MM.1S (cell line): ENCODE measurements around the gene HTRA3.

ENCODE experiments used
- DNase-seq: peaks from one replicate; pipeline ENCODE4 v3.0.0-alpha.2; 2015
- H2AFZ ChIP-seq: fragments of 300-600 bp; sonication (generic); 2 replicates; pipeline ENCODE4 v1.6.0; 2016; ENCODE audit warnings: antibody characterized with exemption, low read length
- H3F3A ChIP-seq: fragments of 300-600 bp; sonication (generic); 2 replicates; pipeline ENCODE4 v1.6.1; 2016; ENCODE audit warnings: mild to moderate bottlenecking, antibody characterized with exemption, low read length, moderate library complexity, mixed read lengths; ENCODE audit not compliant: insufficient read depth
- H3K27ac ChIP-seq: fragments of 300-600 bp; sonication (generic); 2 replicates; pipeline ENCODE4 v1.5.1; 2016; ENCODE audit warnings: mild to moderate bottlenecking, low read length
- H3K27me3 ChIP-seq: fragments of 300-600 bp; sonication (generic); replicated peaks from 2 replicates; pipeline ENCODE4 v1.6.0; 2016; ENCODE audit warnings: low read length; ENCODE audit not compliant: insufficient read depth
- H3K36me3 ChIP-seq: fragments of 300-600 bp; sonication (generic); replicated peaks from 2 replicates; pipeline ENCODE4 v1.6.1; 2016; ENCODE audit warnings: mild to moderate bottlenecking, low read length, mixed read lengths; ENCODE audit not compliant: insufficient read depth
- H3K4me1 ChIP-seq: fragments of 300-600 bp; sonication (generic); 2 replicates; pipeline ENCODE4 v1.6.1; 2016; ENCODE audit warnings: low read length, mixed read lengths
- H3K4me2 ChIP-seq: fragments of 300-600 bp; sonication (generic); 2 replicates; pipeline ENCODE4 v1.6.0; 2016; ENCODE audit warnings: low read depth, low read length
- H3K4me3 ChIP-seq: fragments of 300-600 bp; sonication (generic); 2 replicates; pipeline ENCODE4 v1.5.1; 2016; ENCODE audit warnings: low read length, mixed read lengths
- H3K79me2 ChIP-seq: fragments of 300-600 bp; sonication (generic); 2 replicates; pipeline ENCODE4 v1.6.1; 2016; ENCODE audit warnings: mixed run types, low read length, mixed read lengths
- H3K9ac ChIP-seq: fragments of 300-600 bp; sonication (generic); 2 replicates; pipeline ENCODE4 v1.6.1; 2016; ENCODE audit warnings: low read length, mixed read lengths
- H3K9me2 ChIP-seq: fragments of 300-600 bp; sonication (generic); replicated peaks from 2 replicates; pipeline ENCODE4 v1.6.1; 2016; ENCODE audit warnings: mild to moderate bottlenecking, low read length, mixed read lengths; ENCODE audit not compliant: insufficient read depth
- H3K9me3 ChIP-seq: fragments of 300-600 bp; sonication (generic); replicated peaks from 2 replicates; pipeline ENCODE4 v1.6.1; 2016; ENCODE audit warnings: mild to moderate bottlenecking, low read length, mixed read lengths; ENCODE audit not compliant: insufficient read depth
- H4K20me1 ChIP-seq: fragments of 300-600 bp; sonication (generic); 2 replicates; pipeline ENCODE4 v1.6.1; 2016; ENCODE audit warnings: mild to moderate bottlenecking, low read length, moderate library complexity, mixed read lengths; ENCODE audit not compliant: insufficient read depth
- EZH2 ChIP-seq: fragments of 300-600 bp; sonication (generic); optimal IDR thresholded peaks from 2 replicates; pipeline ENCODE3; 2017; ENCODE audit warnings: low read depth, mild to moderate bottlenecking, antibody characterized with exemption, low read length, mixed read lengths
- EZH2phosphoT487 ChIP-seq: fragments of 300-600 bp; sonication (generic); IDR thresholded peaks from 2 replicates; pipeline ENCODE4 v1.6.1; 2018; ENCODE audit warnings: antibody characterized with exemption, low read length
- TF ChIP-seq, protein P1 (sequence below): fragments of 300-600 bp; sonication (generic); IDR thresholded peaks from 2 replicates; pipeline ENCODE4 v1.5.1; 2016; ENCODE audit warnings: antibody characterized with exemption, low read length, mixed read lengths

HTRA3 gene

DNA sequence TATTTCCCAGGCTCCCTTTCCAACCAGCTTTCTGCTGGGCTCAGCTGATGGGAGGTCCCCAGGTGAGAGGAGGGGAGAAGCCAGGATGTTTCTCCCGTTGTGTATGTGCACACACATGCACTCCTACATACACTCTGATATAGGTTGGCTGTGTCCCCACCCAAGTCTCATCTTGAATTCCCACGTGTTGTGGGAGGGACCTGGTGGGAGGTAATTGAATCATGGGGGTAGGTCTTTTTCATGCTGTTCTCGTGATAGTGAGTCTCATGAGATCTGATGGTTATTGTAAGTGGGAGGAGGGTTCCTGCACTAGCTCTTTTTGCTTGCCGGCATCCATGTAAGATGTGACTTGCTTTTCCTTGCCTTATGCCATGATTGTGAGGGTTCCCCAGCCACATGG lies 11.7 kb upstream of the HTRA3 start:
- Histone ChIP-seq H3K4me2 (no peak overlapping the region), H3K27me3 (peaks cover 95% of the 10 kb centered on the region), H3K4me1 (no peaks in the 10 kb centered on the region), H3K27ac (no peak overlapping the region), H2AFZ (no peak overlapping the region), H3F3A (no peaks in the 10 kb centered on the region), H3K36me3 (no peaks in the 10 kb centered on the region), H3K79me2 (no peaks in the 10 kb centered on the region), H3K9me2 (no peaks in the 10 kb centered on the region), H3K9ac (no peak overlapping the region), H4K20me1 (no peaks in the 10 kb centered on the region), H3K4me3 (no peak overlapping the region), H3K9me3 (no peaks in the 10 kb centered on the region)
- DNase-seq, result no peak
- no peak for TF ChIP-seq EZH2
- no peak for TF ChIP-seq EZH2phosphoT487
- TF ChIP-seq, protein P1, sequence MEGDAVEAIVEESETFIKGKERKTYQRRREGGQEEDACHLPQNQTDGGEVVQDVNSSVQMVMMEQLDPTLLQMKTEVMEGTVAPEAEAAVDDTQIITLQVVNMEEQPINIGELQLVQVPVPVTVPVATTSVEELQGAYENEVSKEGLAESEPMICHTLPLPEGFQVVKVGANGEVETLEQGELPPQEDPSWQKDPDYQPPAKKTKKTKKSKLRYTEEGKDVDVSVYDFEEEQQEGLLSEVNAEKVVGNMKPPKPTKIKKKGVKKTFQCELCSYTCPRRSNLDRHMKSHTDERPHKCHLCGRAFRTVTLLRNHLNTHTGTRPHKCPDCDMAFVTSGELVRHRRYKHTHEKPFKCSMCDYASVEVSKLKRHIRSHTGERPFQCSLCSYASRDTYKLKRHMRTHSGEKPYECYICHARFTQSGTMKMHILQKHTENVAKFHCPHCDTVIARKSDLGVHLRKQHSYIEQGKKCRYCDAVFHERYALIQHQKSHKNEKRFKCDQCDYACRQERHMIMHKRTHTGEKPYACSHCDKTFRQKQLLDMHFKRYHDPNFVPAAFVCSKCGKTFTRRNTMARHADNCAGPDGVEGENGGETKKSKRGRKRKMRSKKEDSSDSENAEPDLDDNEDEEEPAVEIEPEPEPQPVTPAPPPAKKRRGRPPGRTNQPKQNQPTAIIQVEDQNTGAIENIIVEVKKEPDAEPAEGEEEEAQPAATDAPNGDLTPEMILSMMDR, result no peak

DNA sequence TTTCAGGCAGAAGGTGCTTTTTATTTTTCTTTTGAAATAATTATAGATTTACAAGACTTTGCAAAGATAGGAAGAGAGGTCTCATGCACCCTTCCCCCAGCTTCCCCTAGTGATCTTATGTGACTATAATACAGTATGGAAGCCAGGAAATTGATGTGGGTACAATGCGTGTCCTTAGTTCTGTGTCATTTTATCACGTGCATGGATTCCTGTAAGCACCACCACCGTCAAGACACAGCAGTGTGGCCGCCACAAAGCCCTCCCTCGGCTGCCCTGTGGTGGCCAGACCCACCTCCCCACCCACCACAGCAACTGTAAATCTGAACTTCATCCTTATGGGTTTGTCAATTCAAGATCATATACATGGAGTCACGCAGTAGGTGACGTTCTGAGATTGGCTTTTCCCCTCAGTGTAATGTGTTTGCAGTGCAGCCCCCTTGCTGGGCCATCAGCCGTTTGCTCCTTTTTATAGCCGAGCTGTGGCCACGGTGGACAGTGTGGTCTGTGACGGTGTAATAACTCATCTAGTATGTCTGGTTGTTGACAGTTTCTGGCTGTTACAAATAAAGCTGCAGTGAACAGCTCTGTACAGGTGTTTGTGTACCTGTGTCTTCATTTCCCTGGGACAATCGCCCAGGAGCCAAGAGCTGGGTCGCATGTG lies 10.9 kb upstream of the HTRA3 start:
- Histone ChIP-seq H3K27ac (no peak overlapping the region), H3K9me2 (no peaks in the 10 kb centered on the region), H3F3A (no peaks in the 10 kb centered on the region), H4K20me1 (no peaks in the 10 kb centered on the region), H3K36me3 (no peaks in the 10 kb centered on the region), H3K9me3 (no peaks in the 10 kb centered on the region), H3K4me3 (no peak overlapping the region), H3K27me3 (peaks cover 96% of the 10 kb centered on the region), H2AFZ (no peak overlapping the region), H3K4me2 (no peak overlapping the region), H3K79me2 (no peaks in the 10 kb centered on the region), H3K4me1 (no peaks in the 10 kb centered on the region), H3K9ac (no peak overlapping the region)
- TF ChIP-seq EZH2phosphoT487, result no peak
- TF ChIP-seq, protein P1, result no peak
- TF ChIP-seq EZH2, result no peak
- DNase-seq, result no peak

DNA sequence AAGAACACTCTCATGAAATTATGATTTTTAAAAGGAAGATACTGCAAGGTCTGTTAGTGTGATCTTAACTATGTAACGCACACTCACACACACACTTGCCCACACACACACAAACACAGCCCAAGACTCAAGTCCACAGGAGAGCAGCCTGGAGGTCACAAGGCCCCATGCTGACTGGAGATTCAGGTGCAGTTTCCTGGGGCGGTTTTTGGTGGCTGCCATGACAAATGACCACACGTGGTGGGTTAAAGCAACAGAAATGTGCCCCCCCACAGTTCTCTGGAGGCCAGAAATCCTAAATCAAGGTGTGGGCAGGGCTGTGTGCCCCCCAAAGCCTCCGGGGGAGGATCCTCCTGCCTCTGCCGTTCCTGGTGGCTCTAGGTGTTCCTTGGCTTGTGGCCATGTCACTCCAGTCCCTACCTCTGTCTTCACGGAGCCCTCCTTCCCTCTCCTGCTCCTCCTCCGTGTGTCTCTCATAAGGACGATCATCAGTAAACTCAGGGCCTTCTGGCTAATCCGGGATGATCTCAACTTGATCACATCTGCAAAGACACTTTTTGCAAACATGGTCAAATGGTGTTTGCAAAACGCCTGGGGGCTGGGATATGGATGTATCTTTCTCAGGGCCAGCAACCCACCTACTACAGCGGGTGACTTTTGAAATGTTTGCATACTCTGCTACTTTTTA lies 9.7 kb upstream of the HTRA3 start:
- Histone ChIP-seq H3K4me3 (no peak overlapping the region), H3K27me3 (peaks cover 96% of the 10 kb centered on the region), H3K4me1 (no peaks in the 10 kb centered on the region), H3F3A (no peaks in the 10 kb centered on the region), H2AFZ (no peak overlapping the region), H3K27ac (no peak overlapping the region), H3K9ac (no peak overlapping the region), H3K36me3 (no peaks in the 10 kb centered on the region), H3K4me2 (no peak overlapping the region), H3K9me2 (no peaks in the 10 kb centered on the region), H3K79me2 (no peaks in the 10 kb centered on the region), H4K20me1 (no peaks in the 10 kb centered on the region), H3K9me3 (no peaks in the 10 kb centered on the region)
- TF ChIP-seq EZH2 (no peak), EZH2phosphoT487 (no peak)
- TF ChIP-seq, protein P1, result no peak
- DNase-seq, result no peak
